GM12865 (cell line): ENCODE data around the gene WDHD1.
"Not testable (repeated sequence)": the region's sequence is repeated elsewhere in the genome, so short reads cannot be mapped to it uniquely, and the experiment has no call there.

Experiments
- DNase-seq: peaks from one replicate; pipeline ENCODE4 v3.0.0; 2010; ENCODE audit warnings: low read depth
- H3K4me3 ChIP-seq: 2 replicates; pipeline ENCODE4 v1.5.1; 2011; ENCODE audit warnings: mild to moderate bottlenecking, low read depth, low read length, control low read depth
- TF ChIP-seq, protein P1 (sequence below): IDR thresholded peaks from 2 replicates; pipeline ENCODE4 v1.5.1; 2011; ENCODE audit warnings: low read length, control low read depth, low read depth, inconsistent platforms; ENCODE audit not compliant: insufficient read depth; ENCODE audit errors: missing control alignments

WDHD1 gene

DNA sequence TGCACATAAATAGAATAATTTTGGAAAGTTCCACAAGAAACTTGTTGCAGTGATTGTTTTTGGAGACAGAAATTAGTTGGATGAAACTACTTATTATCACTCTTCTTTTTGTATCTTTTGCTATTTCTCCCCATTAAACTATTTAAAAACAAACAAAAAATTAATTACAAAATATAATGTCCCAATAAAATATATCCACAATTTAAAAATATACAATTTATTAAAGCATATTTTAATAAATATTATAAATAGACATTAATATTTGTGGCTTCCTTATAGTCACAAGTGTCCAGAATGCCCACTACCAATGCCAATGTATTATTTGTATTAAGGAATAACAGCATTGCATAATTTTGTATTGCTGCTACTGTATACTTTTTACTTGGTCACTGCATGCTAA lies 71.8 kb downstream of the WDHD1 start:
- TF ChIP-seq, protein P1, sequence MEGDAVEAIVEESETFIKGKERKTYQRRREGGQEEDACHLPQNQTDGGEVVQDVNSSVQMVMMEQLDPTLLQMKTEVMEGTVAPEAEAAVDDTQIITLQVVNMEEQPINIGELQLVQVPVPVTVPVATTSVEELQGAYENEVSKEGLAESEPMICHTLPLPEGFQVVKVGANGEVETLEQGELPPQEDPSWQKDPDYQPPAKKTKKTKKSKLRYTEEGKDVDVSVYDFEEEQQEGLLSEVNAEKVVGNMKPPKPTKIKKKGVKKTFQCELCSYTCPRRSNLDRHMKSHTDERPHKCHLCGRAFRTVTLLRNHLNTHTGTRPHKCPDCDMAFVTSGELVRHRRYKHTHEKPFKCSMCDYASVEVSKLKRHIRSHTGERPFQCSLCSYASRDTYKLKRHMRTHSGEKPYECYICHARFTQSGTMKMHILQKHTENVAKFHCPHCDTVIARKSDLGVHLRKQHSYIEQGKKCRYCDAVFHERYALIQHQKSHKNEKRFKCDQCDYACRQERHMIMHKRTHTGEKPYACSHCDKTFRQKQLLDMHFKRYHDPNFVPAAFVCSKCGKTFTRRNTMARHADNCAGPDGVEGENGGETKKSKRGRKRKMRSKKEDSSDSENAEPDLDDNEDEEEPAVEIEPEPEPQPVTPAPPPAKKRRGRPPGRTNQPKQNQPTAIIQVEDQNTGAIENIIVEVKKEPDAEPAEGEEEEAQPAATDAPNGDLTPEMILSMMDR = no peak
- DNase-seq = no peak
- H3K4me3 ChIP-seq = no peak overlapping the region

DNA sequence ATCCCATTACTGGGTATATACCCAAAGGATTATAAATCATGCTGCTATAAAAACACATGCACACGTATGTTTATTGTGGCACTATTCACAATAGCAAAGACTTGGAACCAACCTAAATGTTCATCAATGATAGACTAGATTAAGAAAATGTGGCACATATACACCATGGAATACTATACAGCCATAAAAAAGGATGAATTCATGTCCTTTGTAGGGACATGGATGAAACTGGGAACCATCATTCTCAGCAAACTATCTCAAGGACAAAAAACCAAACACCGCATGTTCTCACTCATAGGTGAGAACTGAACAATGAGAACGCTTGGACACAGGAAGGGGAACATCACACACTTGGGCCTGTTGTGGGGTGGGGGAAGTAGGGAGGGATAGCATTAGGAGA lies 73.3 kb downstream of the WDHD1 start:
- not testable (repeated sequence) for H3K4me3 ChIP-seq

DNA sequence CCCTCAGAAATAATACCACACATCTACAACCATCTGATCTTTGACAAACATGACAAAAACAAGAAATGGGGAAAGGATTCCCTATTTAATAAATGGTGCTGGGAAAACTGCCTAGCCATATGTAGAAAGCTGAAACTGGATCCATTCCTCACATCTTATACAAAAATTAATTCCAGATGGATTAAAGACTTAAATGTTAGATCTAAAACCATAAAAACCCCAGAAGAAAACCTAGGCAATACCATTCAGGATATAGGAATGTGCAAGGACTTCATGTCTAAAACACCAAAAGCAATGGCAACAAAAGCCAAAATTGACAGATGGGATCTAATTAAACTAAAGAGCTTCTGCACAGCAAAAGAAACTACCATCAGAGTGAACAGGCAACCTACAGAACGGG lies 74.1 kb downstream of the WDHD1 start:
- DNase-seq, H3K4me3 ChIP-seq: not testable (repeated sequence)

More for the DNA sequence above, 73.3 kb downstream of the WDHD1 start:
- DNase-seq = not testable (repeated sequence)

DNA sequence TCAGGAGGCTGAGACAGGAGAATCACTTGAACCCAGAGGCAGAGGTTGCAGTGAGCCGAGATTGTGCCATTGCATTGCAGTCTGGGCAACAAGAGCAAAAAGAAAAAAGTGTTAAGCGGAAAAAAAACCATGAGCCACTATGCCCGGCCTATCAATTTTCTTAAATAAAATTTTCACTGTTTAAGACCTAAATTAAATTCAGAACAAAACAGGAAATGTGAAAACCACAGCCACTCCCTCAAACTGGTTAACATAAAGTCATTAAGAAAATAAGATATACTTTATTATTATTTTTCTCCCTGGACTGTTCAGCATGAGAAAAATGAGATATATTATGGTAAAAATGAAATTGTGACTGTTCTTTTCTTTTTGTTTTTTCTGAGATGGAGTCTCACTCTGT lies 79.7 kb downstream of the WDHD1 start:
- TF ChIP-seq, protein P1 = no peak
- DNase-seq = no peak
- H3K4me3 ChIP-seq = no peak overlapping the region

DNA sequence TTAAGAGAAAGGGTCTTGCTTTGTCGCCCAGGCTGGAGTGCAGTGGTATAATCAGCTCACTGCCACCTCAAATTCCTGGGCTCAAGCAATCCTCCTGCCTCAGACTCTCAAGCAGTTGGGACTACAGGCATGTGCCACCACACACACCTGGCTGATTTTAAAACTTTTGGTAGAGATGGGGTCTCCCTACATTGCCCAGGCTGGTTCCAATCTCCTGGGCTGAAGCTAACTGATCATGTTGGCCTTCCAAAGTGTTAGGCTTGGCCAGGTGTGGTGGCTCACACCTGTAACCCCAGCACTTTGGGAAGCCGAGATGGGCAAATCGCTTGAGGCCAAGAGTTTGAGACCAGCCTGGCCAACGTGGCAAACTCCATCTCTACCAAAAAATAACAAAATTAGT lies 80.4 kb downstream of the WDHD1 start:
- TF ChIP-seq, protein P1 = no peak
- no peak for DNase-seq
- no peak overlapping the region for H3K4me3 ChIP-seq

DNA sequence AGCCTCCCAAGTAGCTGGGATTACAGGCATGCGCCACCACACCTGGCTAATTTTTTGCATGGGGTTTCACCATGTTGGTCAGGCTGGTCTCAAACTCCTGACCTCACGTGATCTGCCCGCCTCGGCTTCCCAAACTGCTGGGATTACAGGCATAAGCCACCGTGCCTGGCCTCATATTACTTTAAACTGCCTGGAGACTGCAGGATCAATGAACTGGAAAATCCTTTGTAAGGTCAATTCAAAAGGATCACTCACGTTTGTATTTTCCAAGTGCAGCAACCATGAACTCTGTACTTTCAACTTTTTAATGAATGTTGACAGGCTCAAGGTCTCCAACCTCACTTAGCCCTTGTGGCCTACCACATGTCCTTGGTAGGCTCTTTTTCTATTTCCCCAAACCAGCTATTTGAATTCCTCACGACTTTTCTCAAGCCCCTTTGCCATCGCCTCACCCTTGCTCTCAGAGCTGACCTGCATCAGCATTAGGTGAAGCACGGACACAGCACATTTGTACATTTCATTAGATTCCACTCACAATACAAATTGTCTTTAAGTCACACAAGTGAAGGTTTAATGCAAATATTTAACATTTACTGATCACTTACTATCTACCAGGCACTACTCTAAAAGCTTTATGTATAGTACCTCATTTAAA lies 82.0 kb downstream of the WDHD1 start:
- DNase-seq = no peak
- H3K4me3 ChIP-seq = no peak overlapping the region
- TF ChIP-seq, protein P1 = no peak

DNA sequence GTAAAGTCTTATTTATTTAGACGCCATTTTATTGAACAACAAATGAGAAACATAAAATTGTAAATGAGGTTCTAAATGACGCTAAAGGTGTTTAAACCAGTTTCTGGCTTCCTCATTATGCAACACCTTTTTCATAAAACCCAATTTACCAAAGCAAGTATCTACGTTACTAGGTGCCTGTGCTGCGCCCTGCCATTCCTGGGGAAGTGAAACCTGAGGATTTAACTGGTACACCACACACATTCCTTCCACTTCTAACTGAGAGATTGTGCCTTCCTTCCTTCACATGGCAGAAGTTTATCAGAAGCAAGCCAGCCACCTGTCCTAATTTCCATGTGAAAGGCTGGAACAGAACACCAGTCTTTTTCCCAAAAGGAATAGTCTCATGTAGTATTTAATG lies 84.0 kb downstream of the WDHD1 start:
- no peak for DNase-seq
- TF ChIP-seq, protein P1 = no peak
- no peak overlapping the region for H3K4me3 ChIP-seq

DNA sequence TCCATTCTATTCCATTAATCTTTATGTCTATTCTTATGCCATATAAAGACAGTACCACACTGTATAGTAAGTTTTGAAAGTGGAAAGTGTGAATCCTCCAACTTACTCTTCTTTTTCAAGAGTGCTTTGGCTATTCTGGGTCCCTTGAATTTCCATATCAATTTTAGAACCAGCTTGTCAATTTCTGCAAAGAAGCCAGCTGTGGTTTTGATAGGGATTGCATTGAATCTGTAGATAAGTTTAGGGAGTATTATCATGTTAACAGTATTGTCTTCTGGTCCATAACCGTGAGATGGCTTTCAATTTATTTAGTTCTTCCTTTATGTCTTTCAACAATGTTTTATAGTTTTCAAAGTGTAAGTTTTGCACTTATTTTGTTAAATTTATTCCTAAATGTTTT lies 90.1 kb downstream of the WDHD1 start:
- no peak overlapping the region for H3K4me3 ChIP-seq
- DNase-seq = no peak
- TF ChIP-seq, protein P1 = no peak
